GM12872 (cell line): ENCODE data around the gene FASN.

ENCODE experiments used
- CTCF ChIP-seq: IDR thresholded peaks from 3 replicates; pipeline ENCODE4 v1.5.1; 2011; ENCODE audit warnings: low read depth, mild to moderate bottlenecking, low read length, moderate library complexity; ENCODE audit not compliant: insufficient read depth

The FASN gene

GRCh38 chr17:82086941-82087906 is 10.8 kb downstream of the FASN start:
- no peak for TF ChIP-seq CTCF

GRCh38 chr17:82085931-82086764 is 11.9 kb downstream of the FASN start:
- TF ChIP-seq CTCF = no peak

- no peak for TF ChIP-seq CTCF
Measured at GRCh38 chr17:82085031-82085861, 12.8 kb downstream of the FASN start.

- TF ChIP-seq CTCF = no peak
Measured at GRCh38 chr17:82084373-82085030, 13.5 kb downstream of the FASN start.

- TF ChIP-seq CTCF = no peak
Measured at GRCh38 chr17:82083533-82084359, 14.3 kb downstream of the FASN start.

GRCh38 chr17:82083009-82083408 is 15.0 kb downstream of the FASN start:
- no peak for TF ChIP-seq CTCF
